ENCODE measurements around the gene MFNG.

GRCh38 chr22:37517826-37518450, 31.8 kb upstream of the MFNG start:
- TF ChIP-seq POLR2A (IDR thresholded peaks at IDR 0.05): no peak
- TF ChIP-seq EP300 (IDR thresholded peaks at IDR 0.05): no peak
